Activated CD4-positive, alpha-beta T cell treated with anti-CD3 and anti-CD28 coated beads for 36 hours (primary cell): Measurements from ENCODE around the gene TUBA3C. TPM values are rescaled to one million over a fixed set of nuclear protein-coding genes. Genes with fewer than 3 reads are reported as not detected.

ENCODE experiments used
- ATAC-seq: fragments of 200-7000 bp; cut with Tn5 transposase; one replicate; pipeline ENCODE4 v1.10.0; 2021; ENCODE audit warnings: mild to moderate bottlenecking, moderate library complexity
- CTCF ChIA-PET: fragments of 350-600 bp; sonication (Branson Sonifier 250); formaldehyde crosslinking; loops from one replicate; lab custom pipeline; 2021; ENCODE audit warnings: antibody characterized with exemption; lab: Charles Lee
- POLR2A ChIA-PET: fragments of 350-600 bp; sonication (Branson Sonifier 250); formaldehyde crosslinking; loops from one replicate; lab custom pipeline; 2021; ENCODE audit warnings: antibody characterized with exemption, inconsistent platforms; lab: Charles Lee
- DNase-seq: peaks from one replicate; pipeline ENCODE4 v3.0.0-alpha.2; 2020
- H3K27ac Mint-ChIP-seq: one replicate; pipeline ENCODE4 v1.8.0; 2021; ENCODE audit warnings: mixed read lengths
- H3K27me3 Mint-ChIP-seq: one replicate; pipeline ENCODE4 v1.8.0; 2021; ENCODE audit warnings: mixed read lengths
- H3K36me3 Mint-ChIP-seq: one replicate; pipeline ENCODE4 v1.8.0; 2021; ENCODE audit warnings: low read depth, mixed read lengths
- H3K4me1 Mint-ChIP-seq: one replicate; pipeline ENCODE4 v1.8.0; 2021; ENCODE audit warnings: mixed read lengths
- H3K4me3 Mint-ChIP-seq: one replicate; pipeline ENCODE4 v1.8.0; 2021; ENCODE audit warnings: mild to moderate bottlenecking, moderate library complexity, mixed read lengths
- H3K9me3 Mint-ChIP-seq: one replicate; pipeline ENCODE4 v1.8.0; 2021; ENCODE audit warnings: low read depth, mixed read lengths
- intact Hi-C, 2 experiments: fragments of 100-400 bp; cut with DNase I in 1 of 2; cut with micrococcal nuclease in 1 of 2; formaldehyde crosslinking; loops; one replicate each; pipeline versions ENCODE4 v1.14.2 to v1.15.1; 2022 to 2024; cut with DNase I, micrococcal nuclease
- total RNA-seq, 2 experiments: library from RNA; stranded (reverse); gene quantifications; one replicate each; pipeline ENCODE4 v1.2.3, GENCODE V29; 2021

TUBA3C gene
- total RNA-seq, 2 experiments from 2014 or later: not detected

- peaks cover 8% of the 10 kb centered on the region for H3K9me3 Mint-ChIP-seq
- intact Hi-C loops: loop anchor here in 1 of 2 experiments (10.0 kb wide), 3 partner anchors 56 to 426 kb away; no protein-coding TSS in a partner anchor
Measured at GRCh38 chr13:19159181-19159580, 22.4 kb downstream of the TUBA3C start.

GRCh38 chr13:19158526-19159174, 23.0 kb downstream of the TUBA3C start:
- DNase-seq (no peak), ATAC-seq (no peak)
- Mint-ChIP-seq H3K9me3 (peaks cover 6% of the 10 kb centered on the region), H3K27me3 (peaks cover 2% of the 10 kb centered on the region), H3K36me3 (no peaks in the 10 kb centered on the region), H3K4me1 (no peaks in the 10 kb centered on the region), H3K27ac (no peak overlapping the region), H3K4me3 (no peak overlapping the region)
- CTCF ChIA-PET: no interaction called here
- POLR2A ChIA-PET: no interaction called here
- intact Hi-C loops: loop anchor here in 1 of 2 experiments (10.0 kb wide), 3 partner anchors 56 to 426 kb away; no protein-coding TSS in a partner anchor

More at GRCh38 chr13:19159181-19159580, 22.4 kb downstream of the TUBA3C start:
- no peak overlapping the region for H3K27ac Mint-ChIP-seq
- no peaks in the 10 kb centered on the region for H3K4me1 Mint-ChIP-seq
- no peaks in the 10 kb centered on the region for H3K36me3 Mint-ChIP-seq
- ChIA-PET POLR2A (no interaction called here), CTCF (no interaction called here)
- peaks cover 2% of the 10 kb centered on the region for H3K27me3 Mint-ChIP-seq
- DNase-seq: no peak
- ATAC-seq: no peak
- H3K4me3 Mint-ChIP-seq: no peak overlapping the region

GRCh38 chr13:19158006-19158405, 23.6 kb downstream of the TUBA3C start:
- no peak for ATAC-seq
- H3K9me3 Mint-ChIP-seq: peaks cover 2% of the 10 kb centered on the region
- DNase-seq: no peak
- ChIA-PET CTCF (no interaction called here), POLR2A (no interaction called here)
- no peaks in the 10 kb centered on the region for H3K36me3 Mint-ChIP-seq
- no peak overlapping the region for H3K27ac Mint-ChIP-seq
- H3K4me1 Mint-ChIP-seq: no peaks in the 10 kb centered on the region
- peaks cover 2% of the 10 kb centered on the region for H3K27me3 Mint-ChIP-seq
- intact Hi-C loops: loop anchor here in 1 of 2 experiments (10.0 kb wide), 3 partner anchors 57 to 427 kb away; no protein-coding TSS in a partner anchor
- no peak overlapping the region for H3K4me3 Mint-ChIP-seq

- no peak for ATAC-seq
- H3K4me1 Mint-ChIP-seq: no peaks in the 10 kb centered on the region
- H3K27me3 Mint-ChIP-seq: peaks cover 2% of the 10 kb centered on the region
- ChIA-PET POLR2A (no interaction called here), CTCF (no interaction called here)
- no peaks in the 10 kb centered on the region for H3K36me3 Mint-ChIP-seq
- peaks cover 2% of the 10 kb centered on the region for H3K9me3 Mint-ChIP-seq
- no peak overlapping the region for H3K27ac Mint-ChIP-seq
- intact Hi-C loops: loop anchor here in 1 of 2 experiments (10.0 kb wide), 3 partner anchors 57 to 427 kb away; no protein-coding TSS in a partner anchor
- no peak for DNase-seq
- no peak overlapping the region for H3K4me3 Mint-ChIP-seq
Measured at GRCh38 chr13:19157461-19157860, 24.2 kb downstream of the TUBA3C start.

- intact Hi-C loops: loop anchor here in 1 of 2 experiments (10.0 kb wide), 3 partner anchors 59 to 429 kb away; no protein-coding TSS in a partner anchor
- H3K4me1 Mint-ChIP-seq: no peaks in the 10 kb centered on the region
- H3K4me3 Mint-ChIP-seq: no peak overlapping the region
- ATAC-seq: no peak
- H3K27ac Mint-ChIP-seq: no peak overlapping the region
- DNase-seq: no peak
- peaks cover 2% of the 10 kb centered on the region for H3K27me3 Mint-ChIP-seq
- H3K9me3 Mint-ChIP-seq: no peaks in the 10 kb centered on the region
- ChIA-PET POLR2A (no interaction called here), CTCF (no interaction called here)
- no peaks in the 10 kb centered on the region for H3K36me3 Mint-ChIP-seq
Measured at GRCh38 chr13:19156013-19156825, 25.4 kb downstream of the TUBA3C start.

GRCh38 chr13:19155321-19155861, 26.2 kb downstream of the TUBA3C start:
- Mint-ChIP-seq H3K27me3 (peaks cover 2% of the 10 kb centered on the region), H3K27ac (no peak overlapping the region), H3K9me3 (no peaks in the 10 kb centered on the region), H3K36me3 (no peaks in the 10 kb centered on the region), H3K4me3 (no peak overlapping the region), H3K4me1 (no peaks in the 10 kb centered on the region)
- intact Hi-C loops: loop anchor here in 1 of 2 experiments (10.0 kb wide), 3 partner anchors 59 to 429 kb away; no protein-coding TSS in a partner anchor
- ATAC-seq (no peak), DNase-seq (no peak)
- ChIA-PET POLR2A (no interaction called here), CTCF (no interaction called here)

GRCh38 chr13:19154843-19155242, 26.8 kb downstream of the TUBA3C start:
- no peak overlapping the region for H3K27ac Mint-ChIP-seq
- DNase-seq (no peak), ATAC-seq (no peak)
- CTCF ChIA-PET: no interaction called here
- H3K4me1 Mint-ChIP-seq: no peaks in the 10 kb centered on the region
- no peaks in the 10 kb centered on the region for H3K36me3 Mint-ChIP-seq
- intact Hi-C loops: loop anchor here in 1 of 2 experiments (10.0 kb wide), 3 partner anchors 60 to 430 kb away; no protein-coding TSS in a partner anchor
- no peak overlapping the region for H3K4me3 Mint-ChIP-seq
- peaks cover 2% of the 10 kb centered on the region for H3K27me3 Mint-ChIP-seq
- POLR2A ChIA-PET: no interaction called here
- H3K9me3 Mint-ChIP-seq: no peaks in the 10 kb centered on the region

- ChIA-PET POLR2A (no interaction called here), CTCF (interaction anchor here (1.0 kb wide), 1 partner anchor 16 kb away, joined by 3 read pairs; no protein-coding TSS in a partner anchor)
- ATAC-seq (peak; percentile 57), DNase-seq (peak; percentile 58)
- H3K27me3 Mint-ChIP-seq: peaks cover 2% of the 10 kb centered on the region
- no peak overlapping the region for H3K27ac Mint-ChIP-seq
- H3K36me3 Mint-ChIP-seq: no peaks in the 10 kb centered on the region
- peaks cover under 1% of the 10 kb centered on the region for H3K9me3 Mint-ChIP-seq
- no peak overlapping the region for H3K4me3 Mint-ChIP-seq
- H3K4me1 Mint-ChIP-seq: no peaks in the 10 kb centered on the region
- intact Hi-C loops: loop anchor here in 1 of 2 experiments (10.0 kb wide), 3 partner anchors 61 to 431 kb away; no protein-coding TSS in a partner anchor
Measured at GRCh38 chr13:19153782-19154450, 27.7 kb downstream of the TUBA3C start.

GRCh38 chr13:19152403-19152802, 29.2 kb downstream of the TUBA3C start:
- H3K4me1 Mint-ChIP-seq: no peaks in the 10 kb centered on the region
- H3K27me3 Mint-ChIP-seq: no peaks in the 10 kb centered on the region
- no peak for ATAC-seq
- no peak overlapping the region for H3K27ac Mint-ChIP-seq
- no peak for DNase-seq
- H3K36me3 Mint-ChIP-seq: no peaks in the 10 kb centered on the region
- H3K9me3 Mint-ChIP-seq: peaks cover 7% of the 10 kb centered on the region
- intact Hi-C loops: loop anchor here in 1 of 2 experiments (10.0 kb wide), 3 partner anchors 62 to 432 kb away; no protein-coding TSS in a partner anchor
- ChIA-PET POLR2A (interaction anchor here (0.6 kb wide), 1 partner anchor 181 kb away, joined by 3 read pairs; no protein-coding TSS in a partner anchor), CTCF (no interaction called here)
- no peak overlapping the region for H3K4me3 Mint-ChIP-seq

GRCh38 chr13:19151581-19152263, 29.9 kb downstream of the TUBA3C start:
- Mint-ChIP-seq H3K36me3 (no peaks in the 10 kb centered on the region), H3K27me3 (no peaks in the 10 kb centered on the region), H3K4me3 (no peak overlapping the region), H3K4me1 (no peaks in the 10 kb centered on the region), H3K9me3 (peaks cover 7% of the 10 kb centered on the region), H3K27ac (no peak overlapping the region)
- DNase-seq (no peak), ATAC-seq (no peak)
- ChIA-PET POLR2A (interaction anchor here (0.6 kb wide), 1 partner anchor 182 kb away, joined by 3 read pairs; no protein-coding TSS in a partner anchor), CTCF (no interaction called here)
- intact Hi-C loops: loop anchor here in 1 of 2 experiments (10.0 kb wide), 3 partner anchors 63 to 433 kb away; no protein-coding TSS in a partner anchor
